Skeletal muscle cell (primary cell): Measurements from ENCODE around the gene PPP2R5A.
"Not testable (repeated sequence)": the region's sequence is repeated elsewhere in the genome, so short reads cannot be mapped to it uniquely, and the experiment has no call there.

Source experiments
- DNase-seq: peaks from one replicate; pipeline ENCODE4 v3.0.0-alpha.2; 2010; ENCODE audit warnings: low read depth
- H3K4me3 ChIP-seq: 2 replicates; pipeline ENCODE4 v1.5.1; 2011; ENCODE audit warnings: low read depth, mild to moderate bottlenecking, control low read depth, low read length, moderate library complexity

The PPP2R5A gene

GRCh38 chr1:212395678-212396437 is 110.6 kb downstream of the PPP2R5A start:
- not testable (repeated sequence) for DNase-seq, H3K4me3 ChIP-seq

GRCh38 chr1:212396638-212397037 is 111.4 kb downstream of the PPP2R5A start:
- no peak for DNase-seq
- H3K4me3 ChIP-seq: no peak overlapping the region

DNA sequence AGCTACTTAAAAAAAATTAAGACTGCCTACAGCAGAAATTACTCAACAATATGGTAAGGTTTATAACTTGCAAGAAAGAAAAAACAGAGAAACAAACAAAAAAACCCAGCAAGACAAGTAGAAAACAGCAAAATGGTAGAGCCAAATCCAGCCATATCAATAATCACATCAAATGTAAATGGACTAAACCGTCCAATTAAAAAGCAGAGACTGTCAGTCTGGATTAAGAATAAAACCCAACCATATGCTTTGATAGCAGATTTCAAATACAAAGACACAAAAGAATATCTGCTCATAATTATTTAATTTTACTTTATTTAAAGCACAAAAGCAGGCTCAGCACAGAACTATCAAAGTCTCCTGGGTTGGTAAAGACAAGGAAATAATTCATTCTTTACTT is 112.0 kb downstream of the PPP2R5A start:
- no peak for DNase-seq
- H3K4me3 ChIP-seq: no peak overlapping the region

GRCh38 chr1:212401042-212401441 is 115.8 kb downstream of the PPP2R5A start:
- H3K4me3 ChIP-seq: no peak overlapping the region
- no peak for DNase-seq

DNA sequence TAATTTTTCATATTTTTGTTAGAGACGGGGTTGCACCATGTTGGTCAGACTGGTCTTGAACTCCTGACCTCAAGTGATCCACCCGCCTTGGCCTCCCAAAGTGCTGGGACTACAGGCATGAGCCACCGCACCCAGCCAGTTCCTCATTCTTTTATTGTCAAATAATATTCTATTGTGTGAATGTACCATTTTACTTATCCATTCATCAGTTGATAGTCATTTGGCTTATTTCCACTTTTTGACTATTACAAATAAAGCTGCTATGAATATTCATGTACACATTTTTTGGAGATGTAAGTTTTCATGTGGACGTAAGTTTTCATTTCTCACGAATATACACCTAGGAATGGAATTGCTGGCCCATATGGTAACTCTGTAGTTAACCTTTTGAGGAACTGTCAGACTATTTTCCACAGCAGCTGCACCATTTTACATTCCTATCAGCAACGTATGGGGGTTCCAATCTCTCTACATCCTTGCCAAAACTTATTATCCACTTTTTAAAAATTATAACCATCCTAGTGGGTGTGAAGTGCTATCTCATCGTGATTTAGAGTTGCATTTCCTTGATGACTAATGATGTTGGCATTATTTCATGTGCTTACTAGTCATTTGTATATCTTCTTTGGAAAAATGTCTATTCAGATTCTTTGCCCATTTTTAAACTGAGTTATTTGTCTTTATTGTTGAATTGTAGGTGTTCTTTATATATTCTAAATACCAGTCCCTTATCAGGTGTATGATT is 116.8 kb downstream of the PPP2R5A start:
- H3K4me3 ChIP-seq: no peak overlapping the region
- DNase-seq: peak; percentile 16

DNA sequence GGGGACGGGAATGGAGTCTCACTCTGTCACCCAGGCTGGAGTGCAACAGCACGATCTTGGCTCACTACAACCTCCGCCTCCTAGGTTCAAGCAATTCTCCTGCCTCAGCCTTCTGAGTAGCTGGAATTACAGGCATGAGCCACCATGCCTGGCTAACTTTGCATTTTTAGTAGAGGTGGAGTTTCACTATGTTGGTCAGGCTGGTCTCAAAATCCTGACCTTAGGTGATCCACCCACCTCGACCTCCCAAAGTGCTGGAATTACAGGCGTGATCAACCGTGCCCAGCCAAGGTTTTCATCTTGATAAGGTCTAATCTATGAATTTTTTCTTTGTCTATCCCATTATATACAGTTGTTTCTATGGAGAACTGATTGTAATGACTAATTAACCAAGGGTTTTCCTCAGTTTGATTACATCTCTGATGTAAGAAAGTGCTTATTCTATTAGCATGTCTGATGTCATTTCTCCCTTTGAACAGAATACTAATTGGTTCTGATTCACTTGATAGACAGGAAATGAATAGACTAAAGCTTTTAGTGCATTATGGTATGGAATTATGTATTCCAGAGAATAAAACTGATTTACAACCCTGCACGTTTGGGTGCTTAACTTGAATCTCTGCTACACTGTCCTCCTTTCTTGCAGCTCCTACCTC is 117.6 kb downstream of the PPP2R5A start:
- no peak for DNase-seq
- H3K4me3 ChIP-seq: no peak overlapping the region

DNA sequence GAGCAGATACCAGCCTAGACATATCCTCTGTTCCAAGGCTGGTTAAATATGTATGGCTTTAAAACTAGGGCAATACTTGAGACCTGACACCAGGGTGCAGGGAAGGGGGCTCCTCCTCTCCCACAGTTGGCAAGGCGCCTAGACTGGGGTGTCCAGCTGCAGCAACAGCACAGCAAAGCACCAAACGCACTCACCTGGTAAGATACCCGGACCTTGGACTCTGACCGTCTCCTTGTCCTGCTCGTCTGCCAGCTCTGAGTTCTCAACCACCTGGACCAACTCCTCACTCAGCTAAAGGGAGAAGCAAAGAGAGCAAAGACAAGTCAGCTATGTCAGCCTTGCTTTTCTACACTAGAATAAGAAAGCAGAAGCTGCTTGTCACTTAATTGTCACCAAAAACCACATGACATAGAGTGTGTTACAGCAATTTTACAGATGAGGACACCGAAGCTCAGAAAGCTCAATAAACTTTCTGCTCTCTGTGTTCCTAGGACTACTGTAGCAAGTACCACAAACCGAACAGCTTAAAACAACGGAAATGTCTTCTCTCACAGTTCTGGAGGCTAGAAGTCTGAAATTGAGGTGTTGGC is 125.1 kb downstream of the PPP2R5A start:
- DNase-seq: no peak
- no peak overlapping the region for H3K4me3 ChIP-seq
